ENCODE data around the gene MAPK8IP3.

MAPK8IP3 gene

DNA sequence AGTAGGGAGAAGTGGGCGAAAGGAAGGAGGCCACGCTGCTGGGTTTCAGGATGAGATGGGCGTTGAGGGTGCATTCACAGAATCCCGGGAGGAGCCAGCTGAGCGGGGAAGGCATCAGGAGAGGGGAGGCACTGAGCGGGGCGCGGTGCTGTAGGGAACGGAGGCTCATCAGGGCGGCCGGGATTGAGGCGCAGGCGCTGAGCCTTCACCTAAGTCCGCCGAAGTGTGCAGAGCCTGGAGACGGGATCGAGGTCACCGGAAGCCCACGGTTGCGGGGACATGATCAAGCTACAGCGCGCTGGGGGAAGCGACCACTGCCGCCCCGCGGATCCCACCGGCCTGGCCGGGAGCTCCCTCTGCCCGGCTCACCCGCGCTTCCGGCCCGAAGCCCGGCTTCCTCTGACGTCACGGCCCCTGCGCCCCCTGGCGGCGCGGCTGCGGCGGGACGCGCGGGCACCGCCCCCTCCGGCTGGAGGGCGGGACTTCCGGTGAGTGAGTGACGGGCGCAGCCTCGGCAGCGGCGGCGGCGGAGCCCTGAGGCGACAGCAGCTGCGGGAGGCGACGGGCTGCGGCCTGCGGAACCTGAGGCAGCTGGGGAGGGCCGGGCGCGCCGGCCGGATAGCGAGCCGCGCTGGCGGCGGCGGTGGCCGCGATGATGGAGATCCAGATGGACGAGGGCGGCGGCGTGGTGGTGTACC, at the start of gene MAPK8IP3:
Gene MAPK8IP3 (plus strand): TSS at position 508 of the 698 bp plus-strand sequence. CDS start 145 bp downstream, at position 653.
- DNase-seq (ENCODE audit: low read depth in 3 of 3): peak; percentile 87 to 93 (median 93)

DNA sequence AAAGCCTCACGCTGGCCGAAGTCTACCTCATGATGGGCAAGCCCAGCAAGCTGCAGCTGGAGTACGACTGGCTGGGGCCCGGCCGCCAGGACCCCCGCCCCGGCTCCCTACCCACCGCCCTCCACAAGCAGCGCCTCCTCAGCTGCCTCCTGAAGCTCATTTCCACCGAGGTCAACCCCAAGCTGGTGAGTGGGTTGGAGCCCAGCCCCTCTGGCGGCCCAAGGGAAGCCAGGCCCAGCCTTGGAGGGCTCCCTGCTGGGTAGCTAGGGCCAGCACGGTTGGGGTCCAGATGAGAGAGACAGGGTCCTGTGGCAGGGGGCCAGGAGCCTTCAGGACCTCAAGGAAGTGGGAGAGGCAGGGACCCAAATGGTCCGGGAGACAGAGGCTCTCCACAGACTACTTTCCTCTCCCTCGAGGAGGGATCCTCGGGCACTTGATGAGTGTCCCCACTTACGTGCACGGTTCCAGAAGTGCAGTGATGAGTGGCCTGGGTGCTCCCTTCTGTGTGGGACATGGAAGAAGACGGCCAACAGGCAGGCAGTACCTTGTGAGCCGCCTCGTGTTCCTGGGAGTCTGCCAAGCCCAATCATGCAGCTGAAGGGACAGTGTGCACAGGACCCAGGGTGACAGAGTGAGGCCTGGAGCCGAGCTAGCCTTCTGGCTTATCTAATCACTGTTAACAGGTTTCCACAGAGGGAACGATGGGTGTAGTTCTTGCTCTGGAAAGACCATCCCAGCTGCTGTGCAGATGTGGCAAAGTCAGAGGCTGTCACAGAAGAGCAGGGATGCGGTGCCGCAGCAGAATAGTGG, 49.0 kb upstream of the MAPK8IP3 start:
- DNase-seq (ENCODE audit: low read depth in 3 of 3): no peak

GRCh38 chr16:1657841-1658240, 48.2 kb upstream of the MAPK8IP3 start:
- DNase-seq (ENCODE audit: low read depth in 3 of 3): no peak

GRCh38 chr16:1659031-1659430, 47.0 kb upstream of the MAPK8IP3 start:
- no peak for DNase-seq (ENCODE audit: low read depth in 3 of 3)

GRCh38 chr16:1661826-1662225, 44.2 kb upstream of the MAPK8IP3 start:
- DNase-seq (ENCODE audit: low read depth in 3 of 3): no peak

- DNase-seq (ENCODE audit: low read depth in 3 of 3): no peak
Observed at GRCh38 chr16:1662543-1662942, 43.5 kb upstream of the MAPK8IP3 start.

DNA sequence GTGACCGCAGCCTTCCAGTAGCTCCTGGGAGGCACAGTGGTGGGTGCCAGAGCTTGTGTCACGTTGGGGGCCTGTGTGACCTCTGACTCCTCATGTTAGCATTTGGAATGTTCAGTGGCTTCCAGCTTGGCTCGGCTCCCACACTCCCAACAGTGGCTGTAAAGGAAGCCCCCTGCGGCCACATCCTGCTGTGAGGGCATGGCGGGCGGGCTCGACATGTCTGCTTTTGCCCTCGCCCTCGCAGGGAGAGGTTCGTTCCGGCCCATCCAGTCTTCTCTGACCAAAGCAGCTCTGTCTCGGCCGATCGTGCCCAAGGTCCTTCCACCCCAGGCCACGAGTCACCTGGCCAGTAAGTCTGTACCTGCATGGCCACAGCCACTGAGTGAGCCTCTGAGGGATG, 40.2 kb upstream of the MAPK8IP3 start:
- DNase-seq (ENCODE audit: low read depth in 3 of 3): no peak

GRCh38 chr16:1666316-1666715, 39.7 kb upstream of the MAPK8IP3 start:
- no peak for DNase-seq (ENCODE audit: low read depth in 3 of 3)

GRCh38 chr16:1667271-1667670, 38.7 kb upstream of the MAPK8IP3 start:
- no peak for DNase-seq (ENCODE audit: low read depth in 3 of 3)

DNA sequence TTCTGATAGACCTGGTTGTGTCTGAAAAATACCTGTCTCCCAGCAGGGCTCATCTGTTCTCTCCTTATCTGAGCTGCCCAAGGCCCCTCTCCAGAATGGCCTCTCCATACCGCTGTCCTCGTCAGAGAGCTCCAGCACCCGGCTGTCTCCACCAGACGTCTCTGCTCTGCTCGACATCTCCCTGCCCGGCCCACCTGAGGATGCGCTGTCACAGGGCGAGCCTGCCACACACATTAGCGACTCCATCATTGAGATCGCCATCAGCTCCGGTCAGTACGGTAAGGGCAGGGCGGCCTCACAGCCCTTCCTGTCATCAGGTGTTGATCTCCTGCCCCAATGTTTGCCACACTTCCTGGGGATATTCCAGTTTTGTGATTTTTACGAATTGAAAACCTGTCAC, 38.1 kb upstream of the MAPK8IP3 start:
- no peak for DNase-seq (ENCODE audit: low read depth in 3 of 3)

DNA sequence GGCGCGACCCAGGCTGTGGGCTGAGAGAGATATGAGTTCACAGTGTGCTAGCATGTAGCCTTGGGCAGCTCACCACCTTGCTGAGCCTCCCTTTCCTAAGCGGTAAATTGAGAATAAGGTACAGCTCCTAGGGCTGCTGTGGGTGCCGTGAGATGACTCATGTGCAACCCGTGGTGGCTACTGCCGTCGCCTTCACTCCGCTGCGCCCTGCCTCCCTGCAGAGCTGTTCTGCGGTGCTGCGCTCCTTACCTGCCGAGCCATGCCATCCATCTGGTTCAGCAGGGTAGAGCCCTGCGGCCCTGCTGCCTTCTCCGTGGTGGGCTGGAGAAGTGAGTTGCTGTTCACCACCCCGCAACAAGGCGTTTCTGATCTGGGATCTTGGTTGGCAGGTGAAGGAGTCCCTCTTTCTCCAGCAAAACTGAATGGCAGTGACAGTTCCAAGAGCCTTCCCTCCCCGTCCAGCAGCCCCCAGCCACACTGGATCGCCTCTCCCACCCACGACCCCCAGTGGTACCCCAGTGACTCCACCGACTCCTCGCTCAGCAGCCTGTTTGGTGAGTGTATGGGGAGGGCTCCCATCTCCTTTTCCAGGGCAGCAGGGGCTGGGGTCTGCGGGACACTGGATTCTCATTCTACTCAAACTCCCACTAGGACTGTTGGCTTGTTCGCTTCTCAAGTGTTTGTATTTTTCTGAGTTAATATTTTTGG, 37.2 kb upstream of the MAPK8IP3 start:
- DNase-seq (ENCODE audit: low read depth in 3 of 3): no peak

GRCh38 chr16:1669698-1670097, 36.3 kb upstream of the MAPK8IP3 start:
- no peak for DNase-seq (ENCODE audit: low read depth in 3 of 3)

DNA sequence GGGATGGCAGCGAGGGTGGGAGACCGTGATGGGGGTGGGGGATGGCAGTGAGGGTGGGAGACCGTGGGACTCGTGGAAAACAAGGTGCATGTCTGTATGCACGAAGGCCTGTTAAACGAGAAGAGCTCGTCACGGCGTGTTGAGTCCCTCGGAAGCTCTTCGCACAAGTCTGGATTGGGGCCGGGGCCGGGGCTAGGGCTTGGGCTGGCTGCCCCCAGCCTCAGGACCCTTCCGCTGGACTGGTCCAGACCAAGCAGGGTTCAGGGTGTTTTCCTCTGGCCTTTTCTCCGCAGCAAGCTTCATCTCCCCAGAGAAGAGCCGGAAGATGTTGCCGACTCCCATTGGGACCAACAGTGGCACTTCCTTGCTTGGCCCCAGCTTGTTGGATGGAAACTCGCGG, 35.6 kb upstream of the MAPK8IP3 start:
- no peak for DNase-seq (ENCODE audit: low read depth in 3 of 3)

GRCh38 chr16:1670866-1671265, 35.1 kb upstream of the MAPK8IP3 start:
- DNase-seq (ENCODE audit: low read depth in 3 of 3): no peak

DNA sequence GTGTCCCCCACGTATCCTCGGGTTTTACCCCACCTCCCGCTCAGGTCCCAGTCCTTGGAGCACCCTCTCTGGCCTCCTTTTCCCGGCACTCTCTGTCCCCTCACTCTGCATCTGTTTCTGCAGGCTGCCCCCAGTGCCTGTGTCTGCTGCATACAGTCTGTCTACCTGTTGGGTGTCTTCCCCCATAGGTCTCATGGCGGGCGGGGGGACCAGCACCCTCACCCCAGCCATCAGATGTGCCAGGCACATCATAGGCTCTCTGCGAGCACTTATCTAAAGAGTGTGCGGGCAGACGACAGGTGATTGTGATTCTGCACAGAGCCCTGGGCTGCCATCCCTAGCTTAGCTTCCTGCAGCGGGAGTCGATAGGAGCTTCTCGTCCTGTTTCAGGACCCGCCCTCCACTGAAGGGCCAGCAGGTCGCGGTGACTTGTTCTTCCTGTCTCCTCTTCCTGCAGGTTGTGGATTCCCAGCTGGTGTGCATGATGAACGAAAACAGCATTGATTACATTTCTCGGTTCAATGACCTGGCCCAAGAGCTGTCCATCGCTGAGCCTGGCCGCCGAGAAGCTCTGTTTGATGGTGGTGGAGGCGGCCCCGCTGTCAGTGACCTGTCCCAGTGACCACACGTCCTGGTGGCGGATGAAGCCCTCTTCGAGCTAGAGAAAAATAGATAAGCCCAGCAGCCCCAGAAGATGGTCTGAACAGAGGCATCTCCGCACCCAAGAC, 32.4 kb upstream of the MAPK8IP3 start:
- DNase-seq (ENCODE audit: low read depth in 3 of 3): no peak

DNA sequence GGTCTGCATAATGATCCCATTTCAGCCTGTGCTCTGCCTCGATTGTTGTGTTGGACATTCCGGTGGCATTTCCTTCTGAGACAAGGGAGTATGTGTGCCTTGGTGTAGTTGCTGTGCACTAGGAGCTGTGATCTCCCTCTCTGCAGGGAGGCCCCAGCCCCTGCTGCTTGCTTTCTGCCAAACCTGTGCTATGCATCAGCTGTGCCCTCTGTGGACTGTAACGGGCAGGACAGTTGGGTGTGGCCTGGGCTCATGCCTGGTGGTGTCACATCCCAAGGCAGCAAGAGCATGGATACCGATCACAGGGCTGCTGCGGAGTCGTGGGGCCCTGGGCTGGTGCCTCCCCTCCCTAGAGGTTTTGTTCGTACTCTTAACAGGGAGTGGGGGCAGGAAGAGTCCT, 31.7 kb upstream of the MAPK8IP3 start:
- no peak for DNase-seq (ENCODE audit: low read depth in 3 of 3)

DNA sequence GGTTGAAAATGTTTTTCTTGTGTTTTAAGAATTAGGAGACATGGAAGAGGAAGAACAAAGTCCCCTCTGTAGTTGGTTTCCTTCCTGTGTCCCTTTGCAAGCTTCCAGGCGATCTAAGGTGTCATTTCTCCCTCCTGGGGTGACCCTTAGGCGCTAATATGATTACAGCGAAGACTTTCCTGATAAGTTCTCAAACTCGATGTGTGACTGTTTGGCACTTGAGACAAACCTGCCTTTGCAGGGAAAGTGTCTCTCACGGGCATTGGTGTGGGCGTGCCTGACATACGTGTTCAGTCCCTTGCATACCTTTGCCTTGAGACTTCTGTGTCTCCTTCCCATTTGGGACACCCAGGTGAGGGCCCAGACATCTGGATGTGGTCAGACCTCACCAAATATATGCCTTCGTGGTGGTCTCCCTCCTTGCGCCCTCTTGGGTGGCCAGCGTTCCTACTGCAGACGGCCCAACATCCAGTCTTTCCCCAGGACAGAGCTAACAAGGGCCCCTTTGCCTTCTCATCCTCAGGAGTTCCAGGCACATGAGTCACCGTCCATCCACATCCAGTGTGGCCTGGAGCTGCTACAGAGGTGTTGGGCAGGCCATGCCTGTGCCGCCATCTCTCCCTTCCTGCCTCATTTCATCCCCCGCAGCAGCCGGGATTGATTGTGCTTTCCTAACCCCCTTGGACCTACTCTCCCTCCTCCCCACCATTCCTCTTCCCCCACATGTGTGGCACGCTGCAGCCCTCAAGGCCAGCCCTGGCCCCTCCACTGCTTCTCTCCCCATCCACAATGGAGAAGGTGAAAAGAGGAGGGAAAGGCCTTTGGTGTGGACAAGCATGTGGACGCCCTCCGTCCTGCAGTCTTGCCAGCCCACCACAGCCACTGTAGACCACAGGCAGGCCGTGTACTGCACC, 31.0 kb upstream of the MAPK8IP3 start:
- no peak for DNase-seq (ENCODE audit: low read depth in 3 of 3)

DNA sequence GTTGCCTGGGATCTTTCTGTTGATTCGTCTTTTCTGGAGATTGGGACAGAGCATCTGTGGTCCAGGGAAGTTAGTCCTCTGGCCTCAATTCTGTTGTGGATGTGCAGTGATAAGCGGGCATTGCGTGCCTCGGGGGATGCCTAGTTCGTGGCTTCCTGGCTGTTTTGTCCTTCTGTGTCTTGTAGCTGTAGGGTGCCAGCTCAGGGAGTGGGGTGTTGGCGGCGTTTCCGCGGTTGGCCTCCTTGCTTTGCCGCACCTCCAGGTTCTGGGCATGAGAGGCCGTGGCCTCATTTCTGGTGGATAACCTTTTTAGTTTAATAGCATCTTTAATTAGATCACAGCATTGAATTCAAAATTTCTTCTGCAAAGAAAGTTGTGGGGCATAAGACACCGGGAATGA, 29.3 kb upstream of the MAPK8IP3 start:
- no peak for DNase-seq (ENCODE audit: low read depth in 3 of 3)

- no peak for DNase-seq (ENCODE audit: low read depth in 3 of 3)
Observed at GRCh38 chr16:1677339-1677738, 28.7 kb upstream of the MAPK8IP3 start.

DNA sequence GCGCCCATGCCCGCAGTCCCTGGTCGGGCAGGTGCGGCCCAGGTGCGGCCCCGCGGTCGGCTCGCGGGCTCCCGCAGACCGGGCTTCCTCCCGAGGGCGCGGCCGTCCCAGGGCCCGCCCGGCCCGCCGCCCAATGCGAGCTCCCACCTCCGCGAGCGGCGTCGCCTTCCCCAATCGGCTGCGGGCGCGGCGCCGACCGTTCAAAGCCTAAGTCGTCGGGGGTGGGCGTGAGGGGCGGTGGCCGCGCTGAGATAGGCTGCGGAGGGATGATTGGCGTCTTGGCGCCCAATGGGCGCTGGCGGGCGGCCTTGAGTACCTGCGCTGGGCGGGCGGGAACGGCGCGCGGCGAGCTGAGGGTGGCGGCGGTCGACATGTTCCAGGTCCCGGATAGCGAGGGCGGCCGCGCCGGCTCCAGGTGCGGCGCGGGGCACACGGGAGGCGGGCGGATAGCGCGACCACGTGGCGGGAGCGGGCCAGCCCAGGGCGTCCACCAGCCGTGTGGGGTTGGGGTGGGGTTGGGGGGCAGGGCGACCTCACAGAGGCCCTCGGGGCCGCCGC, 28.0 kb upstream of the MAPK8IP3 start, which contains the start of gene JPT2:
Gene JPT2 (plus strand): TSS at position 338 of the 558 bp plus-strand sequence. CDS start 34 bp downstream, at position 372.
- peak; percentile 91 to 94 (median 93) for DNase-seq (ENCODE audit: low read depth in 3 of 3)
